Ascending aorta (tissue), 2 donors: ENCODE data around the gene CLEC1A. TPM values are rescaled to one million over a fixed set of nuclear protein-coding genes. Genes with fewer than 3 reads are reported as not detected.

Experiments used
- DNase-seq, 2 donors: peaks; one replicate each; pipeline ENCODE4 v3.0.0-alpha.2; 2019; ENCODE audit warnings: low spot score in 2 of 2
- H3K27ac ChIP-seq, 2 donors: fragments of 200-600 bp; sonication (generic); one replicate each; pipeline ENCODE4 v1.5.1; 2016 to 2017; ENCODE audit warnings: mild to moderate bottlenecking in 1 of 2
- H3K27me3 ChIP-seq: fragments of 200-600 bp; sonication (generic); one replicate; pipeline ENCODE4 v1.5.1; 2017
- H3K36me3 ChIP-seq, 2 donors: fragments of 200-600 bp; sonication (generic); one replicate each; pipeline ENCODE4 v1.5.1; 2016
- H3K4me1 ChIP-seq, 2 donors: fragments of 200-600 bp; sonication (generic); one replicate each; pipeline ENCODE4 v1.5.1; 2016 to 2017; ENCODE audit warnings: mild to moderate bottlenecking in 1 of 2
- H3K4me3 ChIP-seq, 2 donors: fragments of 200-600 bp; sonication (generic); one replicate each; pipeline ENCODE4 v1.5.1; 2016 to 2017; ENCODE audit warnings: mild to moderate bottlenecking in 1 of 2
- H3K9me3 ChIP-seq, 2 donors: fragments of 200-600 bp; sonication (generic); one replicate each; pipeline ENCODE4 v1.5.1; 2016
- intact Hi-C: fragments of 100-400 bp; cut with DNase I; formaldehyde crosslinking; loops from one replicate; pipeline ENCODE4 v1.15.1; 2023
- total RNA-seq: library from RNA; depleted of rRNA; stranded (reverse); fragments of >200 nt; gene quantifications from one replicate; pipeline ENCODE4 v1.1.0, GENCODE V29; 2016
- TF ChIP-seq, protein P1 (sequence below), 3 experiments: fragments of 200-600 bp in 2 of 3; fragments of 450-650 bp in 1 of 3; sonication (generic) in 2 of 3; IDR thresholded peaks; one replicate each; pipeline ENCODE4 v1.5.1; 2016 to 2019; ENCODE audit warnings: antibody characterized with exemption in 3 of 3, mild to moderate bottlenecking in 1 of 3, moderate library complexity in 1 of 3

Gene CLEC1A
- total RNA-seq, 1 donor from 2014 or later = 13.2 TPM

DNA sequence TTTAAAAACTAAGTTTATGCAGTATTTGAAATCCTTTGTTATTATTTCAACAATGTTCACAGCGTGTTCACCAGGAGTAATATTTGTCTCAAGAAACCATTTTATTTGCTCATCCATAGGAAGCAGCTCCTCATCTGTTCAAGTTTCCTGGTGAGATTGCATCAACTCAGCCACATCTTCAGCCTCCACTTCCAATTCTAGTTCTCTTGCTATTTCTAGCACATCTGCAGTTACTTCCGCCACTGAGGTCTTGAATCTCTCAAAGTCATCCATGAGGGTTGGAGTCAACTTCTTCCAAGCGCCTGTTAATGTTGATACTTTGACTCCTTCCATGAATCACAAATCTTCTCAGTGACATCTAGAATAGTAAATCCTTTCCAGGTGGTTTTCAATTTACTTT is 50.3 kb downstream of the CLEC1A start:
- no peaks in the 10 kb centered on the region for H3K4me1 ChIP-seq
- DNase-seq = no peak
- no peak overlapping the region for H3K27ac ChIP-seq
- H3K4me3 ChIP-seq = no peak overlapping the region
- no peaks in the 10 kb centered on the region for H3K27me3 ChIP-seq
- intact Hi-C loops = no loop called here
- TF ChIP-seq, protein P1, sequence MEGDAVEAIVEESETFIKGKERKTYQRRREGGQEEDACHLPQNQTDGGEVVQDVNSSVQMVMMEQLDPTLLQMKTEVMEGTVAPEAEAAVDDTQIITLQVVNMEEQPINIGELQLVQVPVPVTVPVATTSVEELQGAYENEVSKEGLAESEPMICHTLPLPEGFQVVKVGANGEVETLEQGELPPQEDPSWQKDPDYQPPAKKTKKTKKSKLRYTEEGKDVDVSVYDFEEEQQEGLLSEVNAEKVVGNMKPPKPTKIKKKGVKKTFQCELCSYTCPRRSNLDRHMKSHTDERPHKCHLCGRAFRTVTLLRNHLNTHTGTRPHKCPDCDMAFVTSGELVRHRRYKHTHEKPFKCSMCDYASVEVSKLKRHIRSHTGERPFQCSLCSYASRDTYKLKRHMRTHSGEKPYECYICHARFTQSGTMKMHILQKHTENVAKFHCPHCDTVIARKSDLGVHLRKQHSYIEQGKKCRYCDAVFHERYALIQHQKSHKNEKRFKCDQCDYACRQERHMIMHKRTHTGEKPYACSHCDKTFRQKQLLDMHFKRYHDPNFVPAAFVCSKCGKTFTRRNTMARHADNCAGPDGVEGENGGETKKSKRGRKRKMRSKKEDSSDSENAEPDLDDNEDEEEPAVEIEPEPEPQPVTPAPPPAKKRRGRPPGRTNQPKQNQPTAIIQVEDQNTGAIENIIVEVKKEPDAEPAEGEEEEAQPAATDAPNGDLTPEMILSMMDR (IDR thresholded peaks at IDR 0.05) = no peak
- no peaks in the 10 kb centered on the region for H3K9me3 ChIP-seq
- no peaks in the 10 kb centered on the region for H3K36me3 ChIP-seq

DNA sequence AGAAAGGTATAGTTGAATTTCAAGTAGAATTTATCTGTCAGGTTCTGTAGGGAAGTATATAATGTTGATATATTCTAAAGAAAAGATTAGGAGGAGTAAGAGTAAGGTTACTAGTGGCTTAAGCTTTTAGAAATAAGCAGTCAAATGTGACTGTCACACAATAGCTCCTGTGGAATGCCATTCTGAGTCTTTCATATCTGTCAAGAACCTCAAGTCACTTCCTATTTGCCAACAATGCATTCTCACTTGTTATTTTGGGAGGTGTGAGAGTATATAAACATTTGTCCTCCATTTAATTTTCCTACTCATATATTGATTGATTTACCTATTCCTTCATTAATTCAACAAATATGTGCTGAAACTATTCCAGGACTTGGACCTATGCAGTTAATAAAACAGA is 56.6 kb downstream of the CLEC1A start:
- intact Hi-C loops = no loop called here

DNA sequence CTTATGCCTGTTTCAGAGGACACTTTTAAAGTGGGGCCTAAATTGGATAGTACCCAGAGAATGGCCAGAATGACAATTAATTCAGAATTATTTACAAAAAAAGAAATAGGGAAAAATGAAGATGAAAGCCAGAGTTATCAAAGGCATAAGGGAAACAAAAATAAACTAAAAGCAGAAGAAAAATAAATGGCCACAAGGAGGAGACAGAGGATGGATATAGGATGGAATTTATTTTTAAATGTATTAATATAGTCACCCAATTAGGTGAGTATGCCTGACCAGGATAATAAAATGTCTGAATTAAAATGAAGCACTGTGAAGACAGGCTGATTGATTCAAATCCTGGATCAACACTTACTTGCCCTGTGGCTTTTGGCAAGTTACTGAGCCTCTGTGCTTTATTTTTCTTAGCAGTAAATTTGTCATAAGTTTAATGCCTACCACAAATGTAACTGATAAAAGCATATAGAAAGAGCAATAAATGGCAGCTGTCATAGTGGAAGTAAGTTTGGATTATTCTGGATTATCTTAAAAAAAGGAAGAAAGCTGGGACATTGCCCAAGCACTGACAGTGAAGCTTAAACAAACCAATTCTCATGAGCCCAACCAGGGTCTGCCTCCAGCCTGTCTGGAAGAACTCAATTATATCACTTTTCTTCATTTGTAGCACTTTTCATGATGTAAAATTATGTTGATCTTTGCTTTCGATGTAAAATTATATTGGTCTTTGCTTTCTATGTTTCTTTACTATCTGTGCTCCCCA is 64.8 kb downstream of the CLEC1A start:
- Histone ChIP-seq H3K36me3 (no peaks in the 10 kb centered on the region), H3K4me1 (no peaks in the 10 kb centered on the region), H3K9me3 (no peaks in the 10 kb centered on the region), H3K4me3 (no peak overlapping the region), H3K27ac (no peak overlapping the region), H3K27me3 (no peaks in the 10 kb centered on the region)
- intact Hi-C loops = no loop called here
- no peak for DNase-seq
- TF ChIP-seq, protein P1 (IDR thresholded peaks at IDR 0.05) = peak in 2 of 3 experiments; percentile 6 to 27

More for the DNA sequence above, 56.6 kb downstream of the CLEC1A start:
- Histone ChIP-seq H3K4me3 (no peak overlapping the region), H3K27ac (no peak overlapping the region), H3K4me1 (no peaks in the 10 kb centered on the region), H3K36me3 (no peaks in the 10 kb centered on the region), H3K27me3 (no peaks in the 10 kb centered on the region), H3K9me3 (no peaks in the 10 kb centered on the region)
- DNase-seq = no peak
- TF ChIP-seq, protein P1 (IDR thresholded peaks at IDR 0.05) = no peak

DNA sequence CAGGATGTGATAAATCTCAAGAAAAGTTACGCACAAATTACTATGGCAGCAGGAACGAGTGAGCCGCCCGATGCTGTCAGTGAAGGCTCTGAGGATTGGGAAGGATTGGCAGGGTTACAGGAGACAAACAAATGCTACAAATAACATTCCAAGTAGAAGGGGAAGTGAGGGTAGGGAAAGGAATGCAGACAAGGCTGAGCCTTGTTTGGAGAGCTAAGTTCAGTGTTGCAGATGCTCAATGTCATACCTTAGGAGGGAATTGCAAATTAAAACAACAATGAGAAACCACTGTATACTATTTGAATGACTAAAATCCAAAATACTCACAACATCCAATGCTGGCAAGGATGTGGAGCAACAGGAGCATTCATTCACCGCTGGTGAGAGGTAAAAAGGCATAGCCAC is 67.0 kb downstream of the CLEC1A start:
- no peaks in the 10 kb centered on the region for H3K36me3 ChIP-seq
- no peak overlapping the region for H3K27ac ChIP-seq
- H3K4me1 ChIP-seq = no peaks in the 10 kb centered on the region
- DNase-seq = no peak
- intact Hi-C loops = no loop called here
- no peak overlapping the region for H3K4me3 ChIP-seq
- TF ChIP-seq, protein P1 (IDR thresholded peaks at IDR 0.05) = no peak
- no peaks in the 10 kb centered on the region for H3K9me3 ChIP-seq
- H3K27me3 ChIP-seq = no peaks in the 10 kb centered on the region

DNA sequence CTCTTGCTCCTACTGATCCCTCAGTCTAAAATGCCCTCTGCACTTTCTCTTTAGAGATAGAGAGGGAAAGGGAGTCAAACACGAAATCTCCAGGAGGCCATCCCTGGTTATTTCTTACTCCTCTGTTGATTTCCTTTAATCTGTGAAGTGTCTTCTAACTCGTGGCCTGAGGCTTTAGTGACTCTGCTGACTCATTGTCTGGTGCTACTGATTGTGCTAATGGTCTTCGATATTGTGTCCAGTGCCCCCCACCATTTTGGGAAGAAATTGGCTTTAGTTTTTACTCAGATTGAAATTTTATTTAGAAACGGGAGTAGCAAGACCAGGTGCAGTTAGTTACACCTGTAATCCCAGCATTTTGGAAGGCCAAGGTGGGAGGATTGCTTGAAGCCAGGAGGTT is 67.5 kb downstream of the CLEC1A start:
- Histone ChIP-seq H3K9me3 (no peaks in the 10 kb centered on the region), H3K36me3 (no peaks in the 10 kb centered on the region), H3K27ac (no peak overlapping the region), H3K4me1 (no peaks in the 10 kb centered on the region), H3K27me3 (no peaks in the 10 kb centered on the region), H3K4me3 (no peak overlapping the region)
- intact Hi-C loops = no loop called here
- TF ChIP-seq, protein P1 (IDR thresholded peaks at IDR 0.05) = no peak
- DNase-seq = no peak
